Posterior vena cava (tissue), 2 donors: ENCODE measurements around the gene PJVK. TPM values are rescaled to one million over a fixed set of nuclear protein-coding genes. Genes with fewer than 3 reads are reported as not detected.
A peak's percentile ranks its signal among the peaks of the same experiment; 100 is the strongest.
"Not testable (repeated sequence)": the region's sequence is repeated elsewhere in the genome, so short reads cannot be mapped to it uniquely, and the experiment has no call there.

ENCODE experiments used
- DNase-seq: peaks from one replicate; pipeline ENCODE4 v3.0.0-alpha.2; 2020; ENCODE audit warnings: low spot score
- intact Hi-C, 2 donors: fragments of 100-400 bp; cut with DNase I; formaldehyde crosslinking; loops; one replicate each; pipeline versions ENCODE4 v1.14.1 to v1.14.2; 2022 to 2023
- long read RNA-seq, 2 donors: library from polyadenylated mRNA; unstranded; transcript quantifications; one replicate each; pipeline ENCODE4 v2.0.0, GENCODE V29; 2020 to 2021
- total RNA-seq, 2 donors: library from RNA; stranded (reverse); fragmentation: NEBNext Ultra II Directional; extraction: Animal tissue kit (Norgen Biotek cat#: 25700); gene quantifications; one replicate each; pipeline ENCODE4 v1.2.1, GENCODE V29; 2021
- donor health status: DM: yes; HTN: yes; CAD: no.
- donor health status: DM: yes; HTN: yes; CAD: no.

PJVK gene, protein sequence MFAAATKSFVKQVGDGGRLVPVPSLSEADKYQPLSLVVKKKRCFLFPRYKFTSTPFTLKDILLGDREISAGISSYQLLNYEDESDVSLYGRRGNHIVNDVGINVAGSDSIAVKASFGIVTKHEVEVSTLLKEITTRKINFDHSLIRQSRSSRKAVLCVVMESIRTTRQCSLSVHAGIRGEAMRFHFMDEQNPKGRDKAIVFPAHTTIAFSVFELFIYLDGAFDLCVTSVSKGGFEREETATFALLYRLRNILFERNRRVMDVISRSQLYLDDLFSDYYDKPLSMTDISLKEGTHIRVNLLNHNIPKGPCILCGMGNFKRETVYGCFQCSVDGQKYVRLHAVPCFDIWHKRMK
- total RNA-seq, result 1 to 10 TPM; 2.7 to 5.0 TPM
- long read RNA-seq, donor 1, partial matches to known transcripts, result 0 of 1 reads
- long read RNA-seq, donor 1, other reads (novel, unspliced or antisense), result 0 of 1 reads
- long read RNA-seq, donor 2, partial matches to known transcripts, result 0 of 3 reads
- long read RNA-seq, donor 2, other reads (novel, unspliced or antisense), result 3 of 3 reads

DNA sequence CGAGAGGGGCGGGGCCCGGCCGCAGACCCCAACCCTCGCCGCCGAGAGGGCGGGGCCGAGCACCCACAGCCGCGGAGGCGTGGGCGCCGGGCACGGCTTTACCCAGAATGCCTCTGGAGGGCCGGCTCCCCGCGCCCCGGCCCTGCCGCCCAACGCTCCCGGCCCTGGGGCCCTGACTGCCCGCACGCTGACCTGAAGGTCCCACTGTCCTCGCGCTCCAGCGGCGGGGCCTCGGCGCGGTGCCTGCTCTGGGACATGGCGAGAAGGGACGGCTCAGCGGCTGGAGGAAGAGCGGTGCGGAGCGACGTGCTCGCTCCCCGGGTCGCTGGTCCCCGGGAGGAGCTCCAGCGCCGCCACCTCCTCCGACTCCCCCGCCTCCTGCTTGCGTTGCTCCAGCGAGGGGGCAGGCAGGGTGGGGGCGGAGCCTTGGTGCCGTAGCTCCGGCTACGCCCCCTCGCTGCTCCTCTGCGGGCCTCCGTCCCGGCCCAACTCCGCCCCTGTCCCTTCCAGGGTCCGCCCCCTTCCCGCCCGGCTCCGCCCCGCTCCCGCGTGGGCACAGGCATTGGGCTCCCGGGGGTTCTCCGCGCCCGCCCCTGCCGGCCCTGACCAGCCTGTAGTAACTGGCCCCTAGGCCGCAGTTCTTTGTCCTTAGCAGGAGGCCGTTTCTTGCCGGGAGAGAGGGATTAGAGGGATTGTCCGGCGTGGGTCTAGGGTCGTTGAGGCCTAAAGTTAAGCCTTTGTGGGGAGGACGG, at the start of gene PJVK, which contains the start of gene PRKRA:
Gene PJVK (plus strand): TSS at position 605 of the 752 bp plus-strand sequence. CDS start 2,032 bp downstream, outside the sequence.
Gene PRKRA (minus strand): TSS at position 402 of the 752 bp plus-strand sequence. CDS start 145 bp downstream, at position 257.
- DNase-seq, result peak; percentile 100
- intact Hi-C loops, result no loop called here

DNA sequence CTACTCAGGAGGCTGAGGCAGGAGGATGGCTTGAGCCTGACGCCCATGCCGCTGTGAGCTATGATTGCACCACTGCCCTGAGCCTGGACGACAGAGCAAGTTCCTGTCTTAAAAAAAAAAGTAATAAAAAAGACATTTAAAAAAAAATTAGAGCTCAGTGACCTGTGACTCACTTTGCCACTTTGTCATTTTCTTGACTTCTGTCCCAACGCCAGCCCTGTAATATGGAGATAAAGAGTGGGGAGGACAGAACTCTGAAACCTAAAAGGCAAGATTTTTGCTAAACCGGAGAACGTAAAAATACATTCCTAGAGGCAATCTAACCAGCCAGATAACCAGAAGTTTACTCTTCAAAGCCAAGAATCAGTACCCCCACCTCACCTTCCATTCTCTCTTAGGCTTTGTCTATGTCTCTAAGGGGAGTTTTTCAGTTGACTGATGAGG, 49.2 kb upstream of the PJVK start:
- intact Hi-C loops, result no loop called here
- no peak for DNase-seq

DNA sequence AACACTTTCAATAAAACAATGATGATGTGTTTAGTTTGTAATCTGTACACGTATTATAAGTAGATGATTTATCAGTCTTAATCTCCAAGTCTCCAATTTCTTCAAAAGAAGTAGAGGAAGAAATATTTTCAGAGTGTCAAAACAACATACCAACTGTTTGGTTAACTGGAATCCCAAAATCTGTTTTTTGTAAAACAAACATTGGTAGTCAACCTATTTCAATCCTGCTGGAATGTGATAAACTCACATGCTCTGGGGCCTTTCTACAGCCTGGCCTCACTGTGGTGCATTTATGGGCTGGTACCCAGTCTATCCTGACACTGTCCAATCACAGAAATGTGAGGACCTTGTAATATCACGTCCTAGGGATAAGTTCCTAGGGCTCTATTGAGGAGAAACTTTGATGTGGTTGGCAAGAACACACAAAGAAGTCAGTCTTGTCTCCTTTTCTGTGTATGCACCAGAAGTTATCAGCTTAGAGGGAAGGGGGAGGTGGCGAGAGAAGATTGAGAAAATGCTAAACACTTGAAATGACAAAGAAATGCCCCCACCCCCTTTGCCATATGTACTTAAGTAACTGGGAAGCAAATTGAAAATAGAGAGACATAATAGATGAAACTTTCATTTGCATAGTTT, 47.4 kb upstream of the PJVK start:
- no peak for DNase-seq
- intact Hi-C loops, result no loop called here

DNA sequence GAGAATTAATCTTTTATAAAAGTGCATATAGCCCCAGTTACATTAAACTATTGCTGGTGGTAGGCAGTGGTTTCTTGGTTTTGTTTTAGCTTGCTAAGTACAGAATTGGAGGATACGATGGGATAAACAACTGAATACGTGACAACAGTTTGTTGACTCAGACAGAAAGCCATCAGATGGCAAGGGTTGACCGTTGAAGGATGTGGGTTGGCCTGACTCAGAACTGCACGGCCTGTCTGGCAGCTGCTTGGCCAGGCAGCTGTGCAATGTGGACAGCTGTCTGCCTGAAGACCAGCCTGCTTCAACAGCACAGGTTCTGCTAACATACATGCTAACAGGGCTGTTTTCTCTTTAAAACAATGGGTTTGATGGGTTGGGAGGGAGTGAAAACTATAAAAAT, 46.8 kb upstream of the PJVK start:
- no peak for DNase-seq
- intact Hi-C loops, result no loop called here

DNA sequence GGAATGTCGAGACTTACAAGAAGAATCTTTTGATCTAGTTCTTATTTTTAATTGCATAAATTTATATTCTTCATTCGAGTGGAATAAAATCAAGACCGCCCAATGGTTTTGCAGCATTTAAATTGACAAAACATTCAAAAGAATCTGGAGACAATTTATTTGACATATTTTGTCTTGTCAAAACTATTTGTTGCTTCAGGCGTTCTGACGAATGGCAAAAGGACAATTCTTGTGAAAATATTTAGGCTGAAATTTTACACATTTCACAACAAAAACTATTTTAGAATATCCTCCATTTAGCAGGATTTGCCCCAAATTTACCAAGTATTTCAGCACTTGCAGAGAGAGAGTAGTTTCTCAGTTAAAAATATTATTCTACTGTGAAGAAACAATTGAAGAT, 41.9 kb upstream of the PJVK start:
- no peak for DNase-seq
- intact Hi-C loops, result no loop called here

DNA sequence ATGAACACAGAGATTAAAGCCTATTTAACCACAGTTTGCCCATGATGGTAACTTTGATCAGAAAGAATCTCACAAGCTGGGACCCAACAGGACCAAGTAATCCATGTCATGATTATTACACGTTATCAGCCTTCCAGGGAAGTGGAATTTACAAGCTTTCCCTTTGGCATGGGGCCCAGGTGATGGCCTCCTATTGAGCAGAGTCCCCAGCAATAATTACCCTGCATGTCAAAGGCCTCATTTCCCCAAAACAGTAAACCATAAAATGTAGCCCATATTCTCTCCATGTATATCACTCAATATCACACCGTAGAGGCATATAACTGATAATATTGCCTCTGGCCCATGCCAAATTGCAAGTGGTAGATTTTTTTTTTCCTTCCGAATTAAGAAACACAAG, 39.1 kb upstream of the PJVK start:
- intact Hi-C loops, result loop anchor here in 1 of 2 donors (10.0 kb wide), 1 partner anchor 297 kb away; the partner anchor contains the start of gene RBM45
- DNase-seq, result no peak

DNA sequence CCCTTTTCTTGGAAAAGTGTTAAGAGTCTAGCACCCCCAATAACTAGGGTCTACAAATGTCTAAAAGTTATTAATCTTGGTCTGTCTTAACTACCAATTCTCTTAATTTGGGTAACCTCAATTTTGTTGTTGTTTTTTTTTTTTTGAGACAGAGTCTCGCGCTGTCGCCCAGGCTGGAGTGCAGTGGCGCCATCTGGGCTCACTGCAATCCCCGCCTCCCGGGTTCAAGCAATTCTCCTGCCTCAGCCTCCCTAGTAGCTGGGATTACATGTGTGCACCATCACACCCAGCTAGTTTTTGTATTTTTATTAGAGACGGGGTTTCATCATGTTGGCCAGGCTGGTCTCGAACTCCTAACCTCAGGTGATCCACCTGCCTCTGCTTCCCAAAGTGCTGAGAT, 38.7 kb upstream of the PJVK start:
- not testable (repeated sequence) for DNase-seq
- intact Hi-C loops, result loop anchor here in 1 of 2 donors (10.0 kb wide), 1 partner anchor 298 kb away; the partner anchor contains the start of gene RBM45

DNA sequence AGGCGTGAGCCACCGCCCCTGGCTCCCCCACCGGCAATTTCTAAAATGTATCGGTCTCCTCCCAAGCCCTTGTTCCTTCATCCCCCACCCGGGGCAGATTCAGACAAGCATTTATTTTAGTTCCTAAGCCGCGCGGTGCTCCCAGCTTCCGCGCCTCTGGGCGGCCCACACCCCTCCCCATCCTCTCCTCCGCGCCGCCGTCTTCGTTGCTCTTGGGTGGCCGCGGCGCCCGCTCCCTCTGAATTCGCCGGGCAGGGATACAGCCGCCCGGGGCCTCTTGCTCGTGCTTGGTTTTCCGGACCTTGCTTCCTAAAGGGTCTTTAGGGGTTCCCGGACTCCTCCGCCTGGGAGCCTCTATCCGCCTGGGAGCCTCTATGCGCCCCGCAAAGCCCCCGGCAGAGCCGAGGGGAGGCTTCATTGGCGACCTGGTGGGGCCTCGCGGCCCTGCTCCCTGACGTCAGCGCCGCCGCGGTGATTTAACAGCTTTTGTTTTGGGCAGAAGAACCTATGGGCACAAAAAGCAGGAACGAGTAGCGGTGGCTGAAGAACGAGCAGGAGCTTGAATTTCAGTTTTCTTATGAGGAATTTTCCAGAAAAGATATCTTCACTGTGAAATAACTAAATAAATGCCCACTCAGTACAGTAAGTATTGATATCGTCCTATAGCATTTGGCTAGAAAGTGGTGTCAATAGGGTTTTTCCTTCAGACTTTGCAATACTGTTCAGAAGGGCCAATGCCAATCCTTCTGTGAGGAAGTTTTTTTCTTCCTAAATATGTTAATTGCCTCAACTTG, 37.5 kb upstream of the PJVK start:
- DNase-seq, result peak; percentile 93
- intact Hi-C loops, result loop anchor here in 1 of 2 donors (10.0 kb wide), 1 partner anchor 299 kb away; the partner anchor contains the start of gene RBM45

DNA sequence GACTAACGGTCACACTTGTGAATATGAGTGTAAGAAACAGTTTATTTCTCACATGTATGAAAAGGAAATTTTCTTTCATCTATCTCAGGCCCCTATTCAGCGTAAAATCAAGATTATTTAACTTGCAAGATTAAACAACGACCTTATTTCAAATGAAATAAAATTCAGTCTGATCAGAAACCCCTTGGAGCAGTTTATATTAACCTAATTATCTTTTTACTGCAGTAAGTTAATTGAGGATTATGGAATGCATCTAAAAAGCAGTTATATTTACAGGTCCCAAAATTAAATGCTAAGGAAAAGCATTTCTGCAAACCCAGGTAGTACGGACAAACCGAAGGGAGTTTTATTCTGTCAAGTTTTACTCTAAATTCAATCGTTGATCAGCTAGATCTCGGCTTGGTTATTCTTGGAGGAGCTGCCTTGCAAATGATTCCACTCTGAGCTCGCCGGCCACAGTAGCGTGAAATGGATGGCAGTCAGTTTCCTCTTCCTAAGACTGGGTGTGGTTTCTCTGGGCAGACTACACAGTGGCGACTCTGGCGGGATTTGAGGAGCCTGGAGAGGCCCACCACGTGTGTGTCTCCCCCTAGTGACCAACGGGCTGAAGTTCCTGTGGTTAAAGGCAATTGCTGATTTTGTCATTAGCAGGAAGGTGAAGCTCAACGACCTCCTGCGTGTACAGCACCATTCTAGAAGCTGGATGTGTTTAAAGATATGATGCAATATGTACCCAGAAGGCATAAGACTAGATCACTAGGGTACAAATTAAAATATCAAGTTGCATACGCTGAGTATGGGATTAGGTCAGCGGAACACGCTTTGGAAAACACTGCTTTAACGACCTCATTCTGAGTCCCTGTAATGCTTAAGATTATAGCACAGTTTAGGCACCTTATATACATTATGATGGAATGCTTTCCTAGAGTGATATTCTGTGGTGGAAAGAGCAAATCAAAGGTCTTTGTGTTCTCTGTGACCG, 36.6 kb upstream of the PJVK start:
- intact Hi-C loops, result loop anchor here in 1 of 2 donors (10.0 kb wide), 1 partner anchor 300 kb away; the partner anchor contains the start of gene RBM45
- DNase-seq, result peak; percentile 95

DNA sequence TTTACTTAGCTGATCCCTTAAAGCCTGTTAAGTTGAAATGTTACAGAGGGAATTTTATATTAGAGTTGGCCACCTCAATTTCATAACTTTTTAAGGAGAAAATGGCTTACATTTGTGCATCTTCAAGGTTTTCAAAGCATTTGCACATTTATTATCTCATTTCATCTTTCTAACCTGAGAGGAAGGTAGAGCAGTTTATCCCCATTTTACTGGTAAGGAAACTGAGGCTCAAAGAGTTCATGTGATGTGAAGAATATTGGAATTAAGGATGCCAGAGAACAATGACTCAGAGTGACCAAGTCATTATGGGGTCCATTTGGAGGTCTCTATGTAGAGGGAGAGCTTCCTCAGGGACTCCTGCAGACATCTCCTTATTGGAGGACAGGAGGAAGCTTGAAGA, 35.2 kb upstream of the PJVK start:
- DNase-seq, result no peak
- intact Hi-C loops, result loop anchor here in 1 of 2 donors (10.0 kb wide), 1 partner anchor 301 kb away; the partner anchor contains the start of gene RBM45

DNA sequence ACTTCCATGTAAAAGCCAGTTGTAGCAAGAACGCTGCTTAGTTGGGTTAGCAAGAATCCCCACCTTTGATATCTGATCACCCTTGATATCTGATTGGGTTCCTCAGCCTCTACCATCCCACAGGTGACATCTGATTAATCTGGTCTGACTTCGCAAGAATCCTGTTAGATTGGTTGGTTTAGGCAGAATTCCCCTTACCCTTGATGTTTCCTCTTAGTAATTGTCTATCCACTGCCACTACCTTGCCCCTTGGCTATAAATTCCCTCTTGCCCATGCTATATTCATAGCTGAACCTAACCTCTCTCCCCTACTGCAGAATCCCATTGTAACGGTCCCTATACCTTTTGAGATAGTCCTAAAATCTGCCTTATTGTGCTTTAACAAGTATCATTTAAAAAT, 33.3 kb upstream of the PJVK start:
- no peak for DNase-seq
- intact Hi-C loops, result loop anchor here in 1 of 2 donors (10.0 kb wide), 1 partner anchor 303 kb away; the partner anchor contains the start of gene RBM45

DNA sequence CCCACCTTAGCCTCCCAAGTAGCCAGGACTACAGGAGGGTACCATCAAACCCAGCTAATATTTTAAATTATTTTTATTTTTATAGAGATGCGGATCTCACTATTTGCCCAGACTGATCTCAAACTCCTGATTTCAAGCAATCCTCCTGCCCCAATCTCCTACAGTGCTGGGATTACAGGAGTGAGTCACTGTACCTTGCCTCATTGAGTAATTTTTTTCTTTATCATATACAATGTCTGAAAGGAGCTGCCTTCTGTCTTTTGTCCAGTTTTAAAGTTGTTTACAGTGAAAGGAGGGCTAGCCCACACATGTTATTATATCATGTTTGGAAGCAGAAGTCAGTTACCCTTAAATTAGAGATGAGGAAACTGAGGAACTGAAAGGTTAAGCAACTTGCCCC, 32.8 kb upstream of the PJVK start:
- no peak for DNase-seq
- intact Hi-C loops, result loop anchor here in 1 of 2 donors (10.0 kb wide), 1 partner anchor 304 kb away; the partner anchor contains the start of gene RBM45

DNA sequence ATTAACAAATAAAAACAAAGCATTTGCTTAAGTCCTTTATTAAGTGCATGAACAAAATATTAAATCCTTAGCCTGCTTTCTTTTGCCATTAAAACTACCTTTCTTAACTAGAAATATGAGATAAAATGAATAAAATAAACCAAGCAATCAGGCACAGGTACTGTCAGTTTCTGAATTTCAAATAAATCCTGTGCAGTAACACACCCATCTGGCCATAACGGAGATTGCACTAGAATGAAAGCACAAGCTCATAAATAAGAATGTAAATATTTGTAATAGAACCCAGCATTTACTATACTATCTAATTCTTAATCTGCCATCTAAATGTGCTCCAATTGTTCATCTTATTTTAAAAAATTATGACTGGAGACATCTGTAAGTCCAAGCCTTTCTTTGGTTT, 32.1 kb upstream of the PJVK start:
- DNase-seq, result no peak
- intact Hi-C loops, result loop anchor here in 1 of 2 donors (10.0 kb wide), 1 partner anchor 304 kb away; the partner anchor contains the start of gene RBM45

DNA sequence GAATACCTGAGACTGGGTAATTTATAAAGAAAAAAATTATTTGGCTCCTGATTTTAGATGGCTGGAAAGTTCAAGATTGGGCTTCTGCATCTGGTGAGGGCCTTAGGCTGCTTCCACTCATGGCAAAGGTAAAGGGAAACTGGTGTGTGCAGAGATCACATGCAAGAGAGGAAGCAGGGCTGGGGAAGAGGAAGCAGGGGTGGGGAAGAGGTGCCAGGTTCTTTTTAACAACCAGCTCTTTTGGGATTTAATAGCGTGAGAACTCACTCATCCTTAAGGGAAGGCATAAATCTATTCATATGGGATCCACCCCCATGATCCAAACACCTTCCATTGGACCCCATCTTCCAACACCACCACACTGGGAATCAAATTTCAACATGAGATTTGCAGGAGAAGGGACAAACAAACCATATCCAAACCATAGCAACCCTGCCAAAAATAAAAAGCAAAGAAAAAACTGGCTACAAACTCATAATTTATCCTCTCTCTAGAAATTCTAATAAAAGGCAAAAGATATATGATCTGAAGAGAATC, 30.6 kb upstream of the PJVK start:
- DNase-seq, result no peak
- intact Hi-C loops, result loop anchor here in 1 of 2 donors (5.0 kb wide), 1 partner anchor 558 kb away; no protein-coding TSS in a partner anchor

DNA sequence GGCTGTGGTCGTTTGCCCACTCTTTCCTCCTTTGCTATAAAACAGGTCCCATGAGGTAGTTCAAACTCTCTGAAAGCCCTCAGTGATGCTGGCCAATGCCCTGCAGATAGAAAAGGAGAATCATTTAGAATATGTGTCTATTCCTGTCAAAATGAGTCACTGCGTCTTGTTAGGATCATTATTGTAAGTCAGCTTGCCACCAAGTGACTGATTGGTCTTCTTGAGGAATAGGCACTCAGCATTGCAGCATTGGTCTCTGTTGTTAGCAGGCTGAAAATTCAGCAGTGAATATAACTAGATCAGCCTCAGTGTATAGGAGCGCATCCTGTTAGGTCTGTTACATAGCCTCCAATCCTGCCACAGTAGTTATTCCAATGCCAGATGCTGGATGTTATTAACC, 29.1 kb upstream of the PJVK start:
- DNase-seq, result no peak
- intact Hi-C loops, result loop anchor here in 1 of 2 donors (5.0 kb wide), 1 partner anchor 560 kb away; no protein-coding TSS in a partner anchor

DNA sequence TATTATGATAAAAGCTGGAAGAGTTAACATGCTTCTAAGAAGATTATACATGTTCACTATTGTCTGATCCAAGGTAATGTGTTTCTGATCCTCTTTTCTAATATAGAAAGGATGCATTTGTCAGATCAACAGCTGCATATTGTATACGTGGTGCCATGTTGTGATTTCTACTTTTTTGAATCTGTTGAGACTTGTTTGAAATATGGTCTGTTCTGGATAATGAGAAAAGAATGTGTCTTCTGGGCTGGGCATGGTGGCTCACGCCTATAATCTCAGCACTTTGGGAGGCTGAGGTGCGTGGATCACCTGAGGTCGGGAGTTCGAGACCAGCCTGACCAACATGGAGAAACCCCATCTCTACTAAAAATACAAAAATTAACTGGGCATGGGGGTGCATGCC, 27.4 kb upstream of the PJVK start:
- intact Hi-C loops, result loop anchor here in 1 of 2 donors (5.0 kb wide), 1 partner anchor 561 kb away; no protein-coding TSS in a partner anchor
- DNase-seq, result not testable (repeated sequence)
